AG10803 (cell line): ENCODE measurements around the gene PBX3.

Experiments used
- DNase-seq: peaks from one replicate; pipeline ENCODE4 v3.0.0; 2010; ENCODE audit warnings: low read depth
- H3K4me3 ChIP-seq: 2 replicates; pipeline ENCODE4 v1.5.1; 2011; ENCODE audit warnings: mild to moderate bottlenecking, low read length, control low read depth
- CTCF ChIP-seq: conservative IDR thresholded peaks from 2 replicates; pipeline ENCODE4 v1.5.1; 2011; ENCODE audit warnings: mild to moderate bottlenecking, low read length, control low read depth, inconsistent platforms

Gene PBX3

GRCh38 chr9:125743682-125744428 is 3.3 kb upstream of the PBX3 start:
- H3K4me3 ChIP-seq = no peak overlapping the region
- TF ChIP-seq CTCF = no peak
- DNase-seq = peak; percentile 83

GRCh38 chr9:125744616-125745015 is 2.6 kb upstream of the PBX3 start:
- DNase-seq = peak; percentile 89
- TF ChIP-seq CTCF = no peak
- H3K4me3 ChIP-seq = no peak overlapping the region

- TF ChIP-seq CTCF = no peak
- DNase-seq = peak; percentile 67
- H3K4me3 ChIP-seq = peak overlapping the region; percentile 73
Measured at GRCh38 chr9:125745018-125745417, 2.2 kb upstream of the PBX3 start.

GRCh38 chr9:125745682-125746016 is 1.5 kb upstream of the PBX3 start:
- peak overlapping the region; percentile 73 for H3K4me3 ChIP-seq
- no peak for DNase-seq
- TF ChIP-seq CTCF = no peak

GRCh38 chr9:125746017-125746773 is 978 bp upstream of the PBX3 start:
- DNase-seq = peak; percentile 91
- TF ChIP-seq CTCF = no peak
- H3K4me3 ChIP-seq = peak overlapping the region; percentile 73

- DNase-seq = no peak
- H3K4me3 ChIP-seq = peak overlapping the region; percentile 39
- TF ChIP-seq CTCF = no peak
Measured at GRCh38 chr9:125746774-125747052, 460 bp upstream of the PBX3 start.
